GM13976 (cell line): ENCODE measurements around the gene SLC22A17.

Source experiments
- DNase-seq: peaks from one replicate; pipeline ENCODE4 v3.0.0; 2012; ENCODE audit warnings: low spot score
- CTCF ChIP-seq: IDR thresholded peaks from 2 replicates; pipeline ENCODE4 v1.5.1; 2012; ENCODE audit warnings: borderline replicate concordance, mild to moderate bottlenecking; ENCODE audit not compliant: insufficient read depth; ENCODE audit errors: extremely low read depth, missing control alignments, control extremely low read depth
- in situ Hi-C: fragments of 300-500 bp; cut with MboI; formaldehyde crosslinking; loops from one replicate; pipeline ENCODE4 v1.12.0; 2022; ENCODE audit warnings: low sequenced_read_pairs, mixed read lengths, inconsistent platforms; ENCODE audit not compliant: unreplicated experiment

SLC22A17 gene

DNA sequence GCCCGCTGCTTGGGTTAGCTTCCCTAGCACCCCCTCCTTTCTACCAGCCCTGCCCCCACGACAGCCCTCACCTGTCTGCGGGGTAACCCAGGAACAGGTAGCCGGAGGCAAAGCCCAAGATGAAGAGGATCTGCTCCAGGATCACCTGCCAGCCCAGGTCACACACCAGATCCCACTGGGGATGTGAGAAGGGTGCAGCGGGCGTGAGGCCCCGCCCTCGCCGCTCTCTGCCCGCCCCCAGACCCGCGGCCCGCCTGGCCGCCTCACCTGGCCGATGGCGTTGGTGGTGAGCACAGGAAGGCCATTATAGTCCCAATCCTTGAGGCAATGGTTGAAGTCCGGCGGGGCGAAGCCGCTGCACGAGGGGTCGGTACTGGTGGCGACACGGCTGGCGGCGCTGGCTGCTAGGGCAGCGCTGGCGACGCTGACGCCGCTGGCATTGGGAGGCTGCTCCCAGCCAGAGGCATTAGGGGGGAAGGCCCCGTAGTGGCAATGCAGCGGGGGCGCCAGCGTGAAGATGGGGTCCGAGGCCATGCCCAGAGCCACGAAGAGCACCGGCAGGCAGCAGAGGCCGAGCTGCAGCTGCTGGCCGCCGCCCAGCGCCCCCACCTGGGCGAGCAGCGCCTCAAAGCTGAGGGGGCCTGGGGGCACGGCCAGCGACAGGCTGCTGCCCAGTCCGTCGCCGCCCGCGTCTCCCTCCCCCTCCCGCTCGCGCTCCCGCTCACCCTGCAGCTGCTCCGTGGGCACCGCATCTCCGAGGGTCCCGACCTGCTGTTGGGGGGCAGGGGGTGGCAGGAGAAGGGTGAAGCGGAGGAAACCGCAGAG lies 794 bp downstream of the SLC22A17 start:
- no peak for TF ChIP-seq CTCF
- in situ Hi-C loops = no loop called here
- peak; percentile 46 for DNase-seq

DNA sequence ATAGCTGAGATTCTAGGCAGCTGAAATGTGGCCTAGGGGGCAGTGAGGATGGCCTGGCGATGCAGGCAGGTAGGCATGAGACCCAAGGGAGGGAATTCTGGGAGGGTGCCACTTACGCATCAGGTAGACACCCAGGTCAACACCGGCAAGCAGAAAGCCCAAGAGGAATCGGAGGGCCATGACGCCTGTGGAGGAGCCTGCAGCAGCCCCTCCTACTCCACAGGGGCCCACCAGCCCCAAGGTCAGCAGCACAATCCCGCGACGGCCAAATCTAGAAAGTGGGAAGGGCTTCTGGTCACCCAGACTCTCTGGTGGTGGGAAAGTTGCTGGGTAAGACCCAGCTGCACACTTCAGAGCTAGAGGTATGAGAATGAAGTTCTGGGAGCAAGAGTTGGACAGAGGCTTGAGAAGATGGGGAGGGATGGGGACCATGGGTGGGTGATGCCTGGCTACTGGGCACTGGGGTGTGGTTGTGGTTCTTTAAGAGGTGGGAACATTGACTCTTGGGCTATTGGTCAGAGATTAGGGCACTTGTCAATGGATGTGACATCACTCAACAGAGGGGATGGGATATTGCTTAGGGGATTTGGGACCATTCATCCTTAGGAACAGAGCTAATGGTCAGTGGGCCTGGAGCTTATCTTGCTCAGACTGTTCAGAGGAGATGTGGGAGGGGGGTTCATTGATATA lies 3.4 kb downstream of the SLC22A17 start:
- peak; percentile 21 for DNase-seq
- TF ChIP-seq CTCF = no peak
- in situ Hi-C loops = no loop called here

- in situ Hi-C loops = no loop called here
- TF ChIP-seq CTCF = no peak
- DNase-seq = peak; percentile 13
Observed at GRCh38 chr14:23348297-23348655, 4.4 kb downstream of the SLC22A17 start.

DNA sequence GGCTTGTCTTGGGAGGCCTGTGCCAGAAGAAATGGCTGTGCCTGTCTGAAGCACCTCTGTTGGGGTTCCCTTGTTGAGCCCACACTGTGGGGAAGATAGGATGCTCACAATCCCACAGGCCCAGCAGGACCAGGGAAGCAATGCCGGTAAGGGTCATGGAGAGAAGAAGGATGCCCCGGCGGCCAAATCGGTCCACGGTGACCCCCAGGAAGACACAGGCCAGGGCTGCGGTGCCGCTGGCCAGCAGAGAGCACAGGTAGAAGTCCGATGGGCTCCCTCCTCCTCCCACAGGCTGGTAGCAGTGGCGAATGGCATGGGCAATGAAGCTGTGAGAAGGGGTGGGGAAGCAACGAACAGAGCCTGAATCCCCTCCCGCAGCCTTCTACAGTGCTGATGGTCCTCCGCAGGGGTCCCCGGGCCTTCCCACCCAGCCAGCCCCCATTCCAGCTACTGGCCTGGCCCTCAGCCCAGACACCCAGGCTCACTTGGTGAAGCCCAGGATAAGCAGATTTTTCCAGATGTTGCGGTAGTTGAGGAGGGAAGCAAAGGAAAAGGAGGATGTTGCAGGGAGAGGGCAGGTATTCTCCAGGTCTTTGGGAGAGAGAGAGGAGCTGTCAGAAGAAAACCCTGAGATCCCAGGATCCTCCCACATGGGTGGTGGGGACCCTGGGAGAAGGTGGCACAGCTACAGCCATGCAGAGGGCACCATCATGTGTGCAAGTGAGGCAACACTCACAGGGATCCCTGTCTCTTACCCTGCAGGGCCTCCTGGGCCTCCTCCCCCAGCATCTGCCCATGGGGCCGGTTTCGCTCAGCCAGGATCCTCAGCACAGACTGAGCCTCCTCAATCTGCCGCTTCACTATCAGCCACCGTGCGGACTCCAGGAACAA lies 5.0 kb downstream of the SLC22A17 start:
- in situ Hi-C loops = no loop called here
- peak; percentile 21 for DNase-seq
- no peak for TF ChIP-seq CTCF

GRCh38 chr14:23346693-23347405 lies 5.8 kb downstream of the SLC22A17 start:
- no peak for DNase-seq
- in situ Hi-C loops = no loop called here
- no peak for TF ChIP-seq CTCF
